Osteocyte (in vitro differentiated cells): ENCODE measurements around the gene KCNS1. TPM values are rescaled to one million over a fixed set of nuclear protein-coding genes. Genes with fewer than 3 reads are reported as not detected.

ENCODE experiments used
- DNase-seq: peaks from one replicate; pipeline ENCODE4 v3.0.0; 2021; ENCODE audit warnings: mixed read lengths; ENCODE audit not compliant: unreplicated experiment; ENCODE audit errors: extremely low spot score
- H3K27ac Mint-ChIP-seq: one replicate; pipeline ENCODE4 v1.8.0; 2021; ENCODE audit warnings: mild to moderate bottlenecking, mixed read lengths; ENCODE audit not compliant: unreplicated experiment
- H3K27me3 Mint-ChIP-seq: one replicate; pipeline ENCODE4 v1.8.0; 2021; ENCODE audit warnings: mixed read lengths; ENCODE audit not compliant: unreplicated experiment
- H3K36me3 Mint-ChIP-seq: one replicate; pipeline ENCODE4 v1.8.0; 2021; ENCODE audit warnings: mixed read lengths; ENCODE audit not compliant: unreplicated experiment
- H3K4me1 Mint-ChIP-seq: one replicate; pipeline ENCODE4 v1.8.0; 2021; ENCODE audit warnings: mixed read lengths; ENCODE audit not compliant: unreplicated experiment
- H3K4me3 Mint-ChIP-seq: one replicate; pipeline ENCODE4 v1.8.0; 2021; ENCODE audit warnings: mild to moderate bottlenecking, moderate library complexity, mixed read lengths; ENCODE audit not compliant: unreplicated experiment
- H3K9me3 Mint-ChIP-seq: one replicate; pipeline ENCODE4 v1.8.0; 2021; ENCODE audit warnings: mixed read lengths; ENCODE audit not compliant: unreplicated experiment
- CTCF ChIP-seq: fragments of 200-600 bp; sonication (generic); IDR thresholded peaks from 2 replicates; pipeline ENCODE4 v1.5.0; 2021; ENCODE audit warnings: antibody characterized with exemption, mild to moderate bottlenecking, moderate library complexity
- total RNA-seq: library from RNA; stranded (reverse); gene quantifications from 2 replicates; pipeline ENCODE4 v1.2.1, GENCODE V29; 2021

Gene KCNS1
- total RNA-seq, 1 donor from 2014 or later = 0.30 TPM

DNA sequence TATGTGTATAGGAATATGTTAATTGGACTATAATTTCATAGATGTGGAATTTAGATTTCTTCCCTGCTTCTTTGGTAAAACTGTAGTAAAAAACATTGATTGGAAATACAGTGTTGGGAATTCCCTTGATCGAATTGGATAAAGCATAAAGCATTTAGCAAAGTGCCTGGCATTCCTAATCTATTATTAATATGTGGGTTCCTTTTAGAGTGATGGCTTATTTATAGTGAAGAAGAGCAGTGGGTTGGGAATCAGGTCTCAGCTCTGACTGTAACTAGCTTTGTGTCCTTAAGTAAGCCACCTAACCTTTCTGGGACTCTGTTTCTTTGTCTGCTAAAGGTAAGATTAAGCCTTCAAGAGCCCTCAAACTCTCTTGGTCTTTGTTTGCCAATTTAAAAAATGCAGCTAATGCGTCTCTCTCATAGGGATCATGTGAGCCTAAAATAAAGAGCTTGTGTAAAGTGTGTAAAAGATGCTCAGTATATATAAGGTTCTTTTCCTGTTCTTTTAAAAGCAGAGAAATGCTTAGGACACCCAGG, 53.3 kb downstream of the KCNS1 start:
- no peaks in the 10 kb centered on the region for H3K9me3 Mint-ChIP-seq
- H3K4me3 Mint-ChIP-seq = no peak overlapping the region
- peaks cover 2% of the 10 kb centered on the region for H3K36me3 Mint-ChIP-seq
- DNase-seq = no peak
- no peaks in the 10 kb centered on the region for H3K27me3 Mint-ChIP-seq
- no peak for TF ChIP-seq CTCF
- H3K4me1 Mint-ChIP-seq = peaks cover 37% of the 10 kb centered on the region
- no peak overlapping the region for H3K27ac Mint-ChIP-seq

GRCh38 chr20:45044601-45045000, 56.3 kb downstream of the KCNS1 start:
- H3K27me3 Mint-ChIP-seq = no peaks in the 10 kb centered on the region
- no peaks in the 10 kb centered on the region for H3K9me3 Mint-ChIP-seq
- H3K4me3 Mint-ChIP-seq = no peak overlapping the region
- H3K36me3 Mint-ChIP-seq = peaks cover 4% of the 10 kb centered on the region
- no peak overlapping the region for H3K27ac Mint-ChIP-seq
- peaks cover 33% of the 10 kb centered on the region for H3K4me1 Mint-ChIP-seq
- DNase-seq = no peak
- TF ChIP-seq CTCF = no peak

DNA sequence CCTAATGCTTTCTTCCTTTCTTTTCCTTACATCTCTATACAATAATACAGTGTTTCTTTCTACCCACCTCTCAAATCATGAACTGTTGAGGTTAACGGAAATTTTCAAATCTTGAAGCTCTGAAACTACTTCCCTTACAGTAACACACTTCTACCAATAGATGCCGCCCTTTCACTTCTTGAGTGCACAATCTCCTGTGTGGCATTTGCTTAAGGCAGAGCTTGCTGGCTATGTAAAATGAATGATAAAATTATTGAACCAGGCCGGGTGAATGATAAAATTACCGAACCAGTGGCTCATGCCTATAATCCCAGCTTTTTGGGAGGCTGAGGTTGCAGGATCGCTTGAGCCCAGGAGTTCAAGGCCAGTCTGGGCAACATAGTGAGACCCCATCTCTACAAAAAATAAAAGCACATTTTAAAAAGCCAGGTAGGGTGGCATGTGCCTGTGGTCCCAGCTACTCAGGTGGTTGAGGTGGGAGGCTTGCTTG, 56.8 kb downstream of the KCNS1 start:
- Mint-ChIP-seq H3K27ac (no peak overlapping the region), H3K4me1 (peaks cover 31% of the 10 kb centered on the region), H3K36me3 (peaks cover 4% of the 10 kb centered on the region), H3K27me3 (no peaks in the 10 kb centered on the region), H3K9me3 (no peaks in the 10 kb centered on the region), H3K4me3 (no peak overlapping the region)
- no peak for DNase-seq
- TF ChIP-seq CTCF = peak; percentile 90

- peaks cover 25% of the 10 kb centered on the region for H3K4me1 Mint-ChIP-seq
- DNase-seq = no peak
- TF ChIP-seq CTCF = no peak
- H3K27ac Mint-ChIP-seq = no peak overlapping the region
- no peaks in the 10 kb centered on the region for H3K9me3 Mint-ChIP-seq
- no peak overlapping the region for H3K4me3 Mint-ChIP-seq
- no peaks in the 10 kb centered on the region for H3K27me3 Mint-ChIP-seq
- peaks cover 4% of the 10 kb centered on the region for H3K36me3 Mint-ChIP-seq
Measured at GRCh38 chr20:45042978-45043377, 57.9 kb downstream of the KCNS1 start.

Other genes with a start within 250 kb of the KCNS1 start
- gene YWHAB, start 215.4 kb downstream of the KCNS1 start, total RNA-seq = 203 and 205 TPM in 2 replicates
- 56.1 and 65.3 TPM in 2 replicates for gene PABPC1L, start 191.1 kb downstream of the KCNS1 start, total RNA-seq
- gene TOMM34, start 140.7 kb downstream of the KCNS1 start, total RNA-seq = 23.7 and 24.0 TPM in 2 replicates
- gene STK4, start 134.6 kb downstream of the KCNS1 start, total RNA-seq = 25.3 and 29.7 TPM in 2 replicates
- not detected in 2 replicates for gene WFDC5, start 14.0 kb upstream of the KCNS1 start, total RNA-seq
- gene WFDC12, start 23.3 kb upstream of the KCNS1 start, total RNA-seq = not detected in 2 replicates
- not detected in 2 replicates for gene PI3, start 73.8 kb upstream of the KCNS1 start, total RNA-seq
- gene SEMG1, start 105.9 kb upstream of the KCNS1 start, total RNA-seq = not detected in 2 replicates
- gene SEMG2, start 120.2 kb upstream of the KCNS1 start, total RNA-seq = not detected in 2 replicates
- not detected in 2 replicates for gene SLPI, start 153.4 kb upstream of the KCNS1 start, total RNA-seq
- not detected in 2 replicates for gene RBPJL, start 205.7 kb upstream of the KCNS1 start, total RNA-seq
- gene MATN4, start 207.2 kb upstream of the KCNS1 start, total RNA-seq = not detected in 2 replicates
- gene SDC4, start 247.3 kb upstream of the KCNS1 start, total RNA-seq = 31.5 and 32.3 TPM in 2 replicates